HK-2 (cell line): ENCODE data around the gene PREPL.

ENCODE experiments used
- DNase-seq: peaks from one replicate; pipeline ENCODE4 v3.0.0-alpha.2; 2018; ENCODE audit not compliant: unreplicated experiment

The PREPL gene

DNA sequence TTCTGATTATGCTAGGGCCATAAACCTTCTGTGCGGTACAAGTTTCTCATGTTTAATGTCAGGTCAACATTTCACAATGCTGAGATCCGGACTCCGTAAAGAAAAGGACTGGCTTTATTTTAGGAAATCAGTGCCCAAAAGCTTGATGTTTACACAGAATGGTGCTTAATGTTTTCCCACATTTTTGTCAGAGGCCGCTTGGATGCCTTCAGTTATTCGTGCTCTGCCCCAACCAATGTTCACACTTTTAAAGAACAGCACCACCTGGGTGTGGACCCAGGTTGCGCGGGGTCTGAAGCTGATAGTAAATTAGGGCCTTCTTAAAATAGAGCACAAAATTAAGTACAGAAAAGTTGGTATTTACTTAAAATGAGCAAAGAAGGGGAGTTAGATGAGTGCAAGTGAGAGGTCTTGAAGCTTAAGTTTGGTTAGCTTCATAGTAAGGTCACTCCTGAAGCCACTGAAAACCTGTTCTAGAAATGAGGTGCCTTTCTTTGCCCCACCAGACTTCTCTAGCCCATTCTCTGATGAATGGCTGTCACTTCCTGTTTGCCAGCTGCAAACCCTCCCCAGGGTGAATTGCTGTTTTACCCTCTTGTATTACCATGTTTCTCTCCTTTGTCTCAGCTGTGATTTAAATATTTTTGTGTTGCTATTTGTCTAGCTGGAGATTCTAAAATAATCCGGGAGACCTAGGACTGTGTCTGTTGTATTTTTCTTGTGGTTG is 65.5 kb downstream of the PREPL start:
- no peak for DNase-seq

DNA sequence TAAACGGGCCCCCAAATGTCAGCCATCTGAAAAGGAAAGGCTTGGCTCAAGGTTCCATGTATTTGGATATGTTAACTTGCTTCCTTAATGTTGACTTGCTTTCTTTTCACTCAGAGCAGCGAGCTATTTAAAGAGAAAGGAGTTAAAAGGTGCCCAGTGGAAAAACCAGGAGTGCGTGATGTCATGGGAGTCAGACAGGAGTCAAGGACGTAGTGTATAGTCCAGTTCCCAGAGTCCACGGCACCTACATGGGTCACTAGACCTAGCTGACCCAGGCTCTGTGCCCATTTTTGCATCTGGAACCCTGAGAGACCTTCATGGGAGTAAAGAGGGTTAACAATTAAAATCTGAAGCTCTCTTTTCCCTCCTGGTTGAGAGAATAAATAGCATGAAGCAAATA is 66.2 kb downstream of the PREPL start:
- no peak for DNase-seq

DNA sequence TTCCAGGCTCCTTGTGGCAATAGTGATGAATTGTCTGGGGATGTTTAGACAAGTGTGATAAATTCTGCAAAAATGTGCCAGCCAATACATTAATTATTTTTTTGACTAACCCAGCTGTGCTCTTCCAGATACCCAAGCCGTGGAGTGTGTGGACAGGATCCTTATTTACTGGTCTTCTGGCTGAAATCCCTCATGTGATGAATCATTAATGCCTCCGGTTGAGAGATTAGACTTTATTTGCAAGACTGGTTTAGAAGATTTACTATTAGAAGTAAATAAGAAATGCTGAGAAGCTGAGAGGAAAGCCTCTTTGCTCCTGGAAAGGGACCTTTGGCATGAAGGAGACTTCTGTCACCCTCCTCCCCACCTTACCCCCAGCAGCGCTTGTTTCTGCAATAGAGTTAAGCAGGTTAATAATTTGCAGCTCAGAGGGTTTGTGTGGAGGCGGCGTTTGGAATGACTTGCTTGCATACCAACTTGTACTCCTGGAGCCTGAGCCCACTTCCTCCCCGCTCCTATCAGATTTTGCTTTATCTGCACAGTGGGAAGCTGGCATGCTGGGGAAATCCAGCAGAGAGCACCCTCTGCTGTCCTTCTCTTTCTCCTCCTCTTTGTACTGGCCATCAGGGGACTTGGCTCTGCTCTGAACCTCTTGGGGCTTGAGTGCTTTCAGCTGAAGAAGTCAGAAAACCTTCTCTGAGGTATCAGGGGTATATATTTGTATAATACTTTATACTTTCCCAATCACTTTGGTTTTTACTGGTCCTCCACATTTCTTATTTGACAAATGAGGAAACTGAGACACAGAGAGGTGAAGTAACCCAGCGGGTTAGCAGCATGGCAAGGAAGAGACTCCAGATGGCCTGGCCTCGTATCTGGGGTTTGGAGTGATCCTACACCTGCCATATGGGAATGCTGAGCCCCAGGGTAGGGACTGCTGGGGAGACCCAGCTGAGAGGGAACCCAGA is 69.7 kb downstream of the PREPL start:
- peak; percentile 93 for DNase-seq

DNA sequence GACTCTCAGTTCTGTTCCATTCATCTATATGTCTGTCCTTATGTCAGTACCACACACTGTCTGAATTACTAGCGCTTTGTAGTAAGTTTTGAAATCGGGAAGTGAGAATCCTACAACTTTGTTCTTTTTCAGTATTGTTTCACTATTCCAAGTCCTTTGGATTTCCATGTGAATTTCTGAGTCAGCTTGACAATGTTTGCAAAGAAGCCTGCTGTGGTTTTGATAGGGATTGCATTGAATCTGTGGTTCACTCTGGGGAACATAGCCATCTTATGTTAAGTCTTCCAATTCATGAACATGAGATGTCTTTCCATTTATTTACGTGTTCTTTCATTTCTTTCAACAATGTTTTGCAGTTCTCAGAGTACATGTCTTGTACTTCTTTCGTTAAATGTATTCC is 71.0 kb downstream of the PREPL start:
- no peak for DNase-seq

DNA sequence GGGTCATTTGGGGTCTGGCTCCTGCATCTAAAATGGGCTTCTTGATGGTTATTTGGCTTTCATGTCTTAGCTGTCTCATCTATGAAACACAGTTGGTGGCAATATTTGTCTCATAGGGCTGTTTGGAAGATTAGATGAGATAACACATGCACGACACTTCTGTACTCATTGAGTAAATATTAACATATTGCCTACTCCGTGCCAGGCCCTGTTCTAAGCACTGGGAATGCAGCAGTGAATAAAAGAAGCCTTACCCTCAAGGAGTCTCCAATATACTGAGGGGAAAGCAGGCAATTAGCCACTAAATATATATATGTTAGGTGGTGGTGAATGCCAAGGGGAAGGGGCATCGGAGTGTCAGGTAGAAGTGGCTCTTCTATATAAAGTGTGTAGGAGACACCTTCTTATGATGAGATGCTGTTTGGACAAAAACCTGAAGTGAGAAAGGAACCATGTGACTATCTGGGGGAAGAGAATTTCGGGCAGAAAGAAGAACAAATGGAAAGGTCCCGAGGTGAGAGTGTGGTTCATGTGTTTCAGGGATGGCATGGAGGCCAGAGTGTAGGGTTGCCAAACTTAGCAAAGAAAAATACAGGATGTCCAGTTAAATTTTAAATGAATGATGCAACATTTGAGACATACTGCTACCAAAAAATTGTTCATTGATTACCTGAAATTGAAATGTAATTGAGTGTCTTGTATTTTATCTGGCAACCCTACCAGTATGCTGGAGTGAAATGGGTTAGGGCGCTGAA is 74.2 kb downstream of the PREPL start:
- no peak for DNase-seq

DNA sequence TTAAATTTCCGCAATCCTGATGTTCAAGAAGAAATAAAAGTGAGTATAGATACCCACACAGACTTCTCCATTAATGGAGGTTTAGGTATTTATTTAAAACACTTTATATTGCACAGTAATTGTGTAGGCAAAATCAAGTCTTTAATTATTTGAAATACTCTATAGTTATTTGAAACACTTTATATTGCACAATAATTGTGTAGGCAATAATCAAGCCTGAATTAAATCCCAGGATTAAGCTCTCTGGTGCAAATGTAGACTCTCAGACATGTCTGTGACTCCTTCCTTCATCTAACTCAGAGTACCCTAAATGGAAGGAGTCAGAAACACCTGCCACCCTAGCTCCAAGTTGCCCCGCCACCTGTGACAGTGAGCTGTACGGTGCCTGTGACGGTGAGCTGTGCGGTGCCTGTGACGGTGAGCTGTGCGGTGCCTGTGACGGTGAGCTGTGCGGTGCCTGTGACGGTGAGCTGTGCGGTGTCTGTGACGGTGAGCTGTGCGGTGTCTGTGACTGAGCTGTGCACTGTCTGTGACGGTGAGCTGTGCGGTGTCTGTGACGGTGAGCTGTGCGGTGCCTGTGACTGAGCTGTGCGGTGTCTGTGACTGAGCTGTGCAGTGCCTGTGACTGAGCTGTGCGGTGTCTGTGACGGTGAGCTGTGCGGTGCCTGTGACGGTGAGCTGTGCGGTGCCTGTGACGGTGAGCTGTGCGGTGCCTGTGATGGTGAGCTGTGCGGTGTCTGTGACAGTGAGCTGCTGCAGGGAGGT is 75.0 kb downstream of the PREPL start:
- DNase-seq: no peak

DNA sequence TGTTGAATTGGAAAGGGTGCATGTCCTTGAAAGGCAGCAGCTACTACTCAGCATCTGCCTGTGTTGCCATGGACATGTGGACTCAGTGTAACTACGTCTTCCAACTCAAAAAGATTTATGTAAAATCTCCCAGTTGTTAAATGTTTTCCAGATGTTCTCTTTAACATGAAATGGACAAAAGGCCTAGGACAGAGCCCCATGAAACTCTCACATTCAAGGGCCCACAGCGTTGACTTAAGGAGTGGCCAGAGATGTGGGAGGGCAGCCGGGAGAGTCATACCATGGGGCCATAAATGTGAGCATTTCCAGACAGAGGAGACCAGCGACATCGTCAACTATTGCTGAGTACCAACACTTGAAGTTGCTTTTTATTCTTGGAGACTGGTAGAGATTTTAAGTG is 76.1 kb downstream of the PREPL start:
- no peak for DNase-seq

DNA sequence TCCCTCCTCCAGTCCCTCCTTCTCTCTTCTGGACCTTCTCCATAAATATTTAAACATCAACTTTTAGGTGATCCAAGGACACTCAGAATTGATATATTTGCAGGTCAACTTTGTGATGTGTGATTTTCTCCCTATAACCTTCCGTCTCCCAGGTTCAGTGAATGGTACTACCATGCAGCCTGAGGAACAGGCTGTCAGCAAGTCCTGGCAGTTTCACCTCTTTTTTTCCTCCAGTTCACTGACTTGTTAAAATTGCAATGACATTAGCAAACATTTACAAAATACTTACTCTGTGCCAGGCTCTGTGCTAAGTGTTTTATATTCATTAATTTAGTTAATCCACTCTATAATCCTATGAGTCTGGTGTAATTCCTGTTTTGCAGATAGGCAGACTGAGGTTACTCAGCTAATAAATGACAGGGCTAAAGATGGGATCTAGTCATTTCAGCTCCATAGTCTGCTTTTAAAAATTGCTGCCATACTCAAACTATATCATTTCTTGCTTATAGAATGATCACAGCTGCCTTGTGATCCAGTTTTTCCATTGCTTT is 78.1 kb downstream of the PREPL start:
- DNase-seq: no peak

DNA sequence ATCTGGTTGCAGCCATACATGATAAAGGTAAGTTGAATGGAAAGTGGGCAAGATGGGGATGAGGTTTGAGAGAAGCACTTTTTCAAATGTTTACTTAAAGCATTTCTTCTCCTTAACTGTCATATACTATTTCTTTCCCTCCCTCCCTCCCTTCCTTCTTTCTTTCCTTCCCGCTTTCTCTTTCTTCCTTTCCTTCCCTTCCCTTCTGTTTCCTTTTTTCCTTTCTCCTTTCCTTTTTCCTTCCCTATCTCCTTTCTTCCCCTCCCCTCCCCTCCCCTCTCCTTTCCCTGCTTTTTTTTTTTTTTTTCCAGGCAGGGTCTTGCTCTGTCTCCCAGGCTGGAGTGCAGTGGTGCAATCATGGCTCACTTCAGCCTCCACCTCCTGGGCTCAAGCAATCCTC is 80.4 kb downstream of the PREPL start:
- no peak for DNase-seq

DNA sequence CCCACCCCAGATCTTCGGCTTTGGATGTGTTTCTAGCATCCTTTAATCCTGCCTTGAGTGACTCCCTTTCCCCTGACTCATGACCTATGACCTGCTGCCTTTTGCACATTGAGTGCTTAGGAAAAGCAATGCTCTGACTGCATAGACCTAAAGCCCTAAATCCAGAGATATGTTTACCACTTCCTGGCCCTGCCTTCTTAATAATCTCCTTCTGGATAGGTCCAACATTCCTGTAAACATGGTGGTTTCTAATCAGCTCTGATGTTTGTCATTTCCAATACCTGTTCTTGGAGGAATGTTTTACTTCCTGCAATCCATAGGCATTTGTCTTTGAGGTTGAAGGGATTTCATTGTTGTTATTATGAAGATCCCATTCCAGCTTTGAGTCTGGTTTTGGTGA is 83.8 kb downstream of the PREPL start:
- no peak for DNase-seq

DNA sequence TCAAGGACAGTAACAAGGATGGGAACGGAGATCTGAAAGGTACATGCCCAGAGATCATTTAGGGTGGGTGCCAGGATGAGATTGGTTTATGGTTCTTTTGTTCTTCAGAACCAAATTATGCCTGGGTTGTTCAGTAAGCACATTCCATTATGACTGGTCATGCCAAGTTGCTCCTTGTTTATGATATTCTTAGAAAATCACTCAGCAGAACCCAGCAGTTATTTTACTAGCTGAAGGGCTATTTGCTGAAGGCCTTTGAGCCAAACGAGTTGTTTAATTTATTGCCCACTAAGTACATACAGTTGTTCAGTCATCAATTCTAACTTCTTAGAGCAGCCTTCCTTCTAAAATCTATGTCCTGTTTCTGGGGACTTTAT is 85.4 kb downstream of the PREPL start:
- no peak for DNase-seq

DNA sequence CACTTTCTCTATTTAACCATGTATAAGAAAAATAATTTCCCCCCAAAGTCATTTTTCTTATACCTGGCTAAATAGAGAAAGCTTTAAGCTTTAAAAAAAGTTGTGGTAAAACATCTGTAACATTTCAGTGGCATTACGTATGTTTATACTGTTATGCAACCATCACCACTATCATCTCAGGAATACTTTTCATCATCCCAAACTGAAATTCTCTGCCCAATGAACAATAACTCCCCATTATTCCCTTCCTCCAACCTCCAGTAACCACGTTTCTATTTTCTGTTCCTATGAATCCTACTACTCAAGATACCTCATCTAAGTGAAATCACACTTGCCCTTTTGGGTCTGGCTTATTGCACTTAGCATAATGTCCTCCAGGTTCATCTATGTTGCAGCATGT is 87.7 kb downstream of the PREPL start:
- no peak for DNase-seq

DNA sequence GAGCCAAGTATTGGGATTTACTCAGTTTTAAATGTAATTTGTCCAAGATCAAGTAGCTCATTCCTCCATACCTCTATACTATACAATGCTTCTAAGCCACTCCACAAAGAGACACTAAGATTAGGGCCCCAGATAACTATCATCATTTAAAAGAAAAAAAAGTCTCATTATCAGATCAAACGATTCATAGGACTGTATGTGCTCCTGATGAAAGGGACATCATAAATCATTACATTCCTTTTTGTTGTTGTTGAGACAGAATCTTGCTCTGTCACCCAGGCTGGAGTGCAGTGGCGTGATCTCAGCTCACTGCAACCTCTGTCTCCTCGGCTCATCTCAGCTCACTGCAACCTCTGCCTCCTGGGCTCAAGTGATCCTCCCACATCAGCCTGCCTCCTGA is 88.2 kb downstream of the PREPL start:
- DNase-seq: no peak

DNA sequence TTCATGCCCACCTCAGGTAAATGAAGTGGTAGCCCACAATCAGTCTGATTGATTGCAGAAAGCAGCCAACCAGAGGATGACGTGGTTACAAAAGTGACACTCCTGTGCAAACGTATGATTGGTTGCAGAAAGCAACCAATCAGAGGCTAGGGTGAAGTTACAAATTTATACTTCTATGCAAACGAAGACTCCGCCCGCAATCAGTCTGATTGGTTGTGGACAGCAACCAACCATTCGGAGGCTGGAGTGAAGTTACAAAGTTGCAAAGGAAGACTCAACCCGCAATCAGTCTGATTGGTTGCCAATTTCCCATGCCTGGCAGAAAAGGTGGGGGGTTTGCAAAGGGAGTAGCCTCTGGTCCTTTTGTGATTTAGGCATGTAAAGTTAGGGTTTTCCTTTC is 90.0 kb downstream of the PREPL start:
- DNase-seq: no peak

DNA sequence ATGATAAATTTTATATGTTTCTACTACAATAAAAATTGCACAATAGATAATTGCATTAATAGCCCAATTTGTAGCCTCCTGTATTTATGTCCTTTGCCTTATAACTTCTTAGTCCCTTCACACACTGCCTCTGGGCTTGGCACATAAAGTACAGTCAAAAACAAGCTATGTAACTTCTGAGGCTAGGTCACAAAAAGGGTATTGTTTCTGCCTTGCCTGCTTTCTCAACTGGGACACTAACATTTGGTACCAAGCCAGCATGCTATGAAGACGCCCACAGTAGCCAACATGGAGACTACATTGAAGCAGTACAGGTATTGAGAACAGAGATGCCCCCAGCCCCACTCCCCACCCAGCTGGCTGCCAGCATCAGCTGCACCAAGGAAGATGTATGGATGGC is 91.5 kb downstream of the PREPL start:
- no peak for DNase-seq

DNA sequence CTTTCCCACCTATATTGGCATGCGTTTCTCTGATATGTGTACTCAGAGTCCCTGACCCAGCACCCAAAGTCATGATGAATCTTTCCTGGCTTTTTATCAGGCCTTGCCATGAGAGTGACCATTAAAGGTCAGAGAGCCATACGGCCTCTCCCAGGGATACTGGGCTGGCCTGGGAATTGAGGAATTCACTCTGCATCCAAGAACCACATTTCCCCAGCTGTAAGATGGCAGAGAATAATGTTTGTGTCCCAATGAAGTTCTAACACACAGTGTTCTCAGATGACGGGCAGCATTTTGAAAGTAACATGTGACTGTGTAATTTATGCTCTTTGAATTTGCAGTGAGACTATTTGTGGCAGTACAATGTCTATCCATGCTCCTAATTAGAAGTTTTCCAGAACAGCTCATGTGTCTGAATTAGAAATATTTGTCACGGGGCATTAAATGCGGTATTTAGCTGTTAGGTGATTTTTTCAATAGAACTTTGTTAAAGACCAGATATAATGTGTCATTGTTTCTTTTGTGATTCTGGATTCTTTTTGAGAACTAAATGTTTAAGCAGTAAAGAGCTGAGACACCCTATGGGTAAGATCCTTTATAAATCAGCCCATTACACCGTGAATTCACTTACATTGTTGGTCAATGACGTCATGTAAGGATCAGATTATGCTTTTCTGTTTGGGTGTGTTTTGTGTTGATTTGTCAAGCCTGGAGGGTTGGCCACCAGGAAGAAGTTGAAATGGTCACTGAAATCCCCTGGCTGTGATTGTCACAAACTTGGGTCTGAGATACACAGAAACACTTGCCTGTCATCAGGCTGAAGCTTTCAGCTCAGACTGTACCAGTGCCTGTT is 93.3 kb downstream of the PREPL start:
- DNase-seq: no peak
